ENCODE measurements around the gene TPH1. TPM values are rescaled to one million over a fixed set of nuclear protein-coding genes. Genes with fewer than 3 reads are reported as not detected.

Gene TPH1
- total RNA-seq, 2 donors from 2014 or later: 17.5 to 21.7 TPM

DNA sequence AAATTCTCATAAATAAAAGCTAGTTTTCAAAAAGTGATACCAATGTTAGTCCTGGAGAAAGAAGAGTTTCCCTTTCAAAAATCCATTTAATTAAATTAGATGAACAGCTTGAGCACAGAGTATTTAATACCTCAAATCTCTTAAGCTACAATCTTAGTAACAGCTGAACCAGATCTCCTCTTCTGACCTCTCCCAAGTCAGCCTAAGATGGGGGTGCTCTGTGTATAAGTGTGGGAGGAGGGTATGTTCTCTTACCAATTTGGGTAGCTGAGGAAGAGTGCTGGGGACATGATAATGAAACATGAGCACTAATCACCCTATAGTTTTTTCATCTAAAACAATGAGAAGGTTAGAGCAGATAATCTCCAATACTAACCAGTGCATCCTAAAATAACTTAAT is 9.6 kb downstream of the TPH1 start:
- ATAC-seq (ENCODE audit: insufficient number of reproducible peaks, low FRiP score, low read depth) (no peak), DNase-seq (ENCODE audit: low spot score) (no peak)
- Histone ChIP-seq H3K4me1 (ENCODE audit: control insufficient read depth in 1 of 2, low read depth in 2 of 2) (no peaks in the 10 kb centered on the region), H3K27ac (no peak overlapping the region), H3K9me3 (no peaks in the 10 kb centered on the region), H3K36me3 (peaks cover 3% of the 10 kb centered on the region), H3K27me3 (replicated peaks; ENCODE audit: insufficient read depth) (no peaks in the 10 kb centered on the region), H3K4me3 (no peak overlapping the region)
- TF ChIP-seq, protein P1, sequence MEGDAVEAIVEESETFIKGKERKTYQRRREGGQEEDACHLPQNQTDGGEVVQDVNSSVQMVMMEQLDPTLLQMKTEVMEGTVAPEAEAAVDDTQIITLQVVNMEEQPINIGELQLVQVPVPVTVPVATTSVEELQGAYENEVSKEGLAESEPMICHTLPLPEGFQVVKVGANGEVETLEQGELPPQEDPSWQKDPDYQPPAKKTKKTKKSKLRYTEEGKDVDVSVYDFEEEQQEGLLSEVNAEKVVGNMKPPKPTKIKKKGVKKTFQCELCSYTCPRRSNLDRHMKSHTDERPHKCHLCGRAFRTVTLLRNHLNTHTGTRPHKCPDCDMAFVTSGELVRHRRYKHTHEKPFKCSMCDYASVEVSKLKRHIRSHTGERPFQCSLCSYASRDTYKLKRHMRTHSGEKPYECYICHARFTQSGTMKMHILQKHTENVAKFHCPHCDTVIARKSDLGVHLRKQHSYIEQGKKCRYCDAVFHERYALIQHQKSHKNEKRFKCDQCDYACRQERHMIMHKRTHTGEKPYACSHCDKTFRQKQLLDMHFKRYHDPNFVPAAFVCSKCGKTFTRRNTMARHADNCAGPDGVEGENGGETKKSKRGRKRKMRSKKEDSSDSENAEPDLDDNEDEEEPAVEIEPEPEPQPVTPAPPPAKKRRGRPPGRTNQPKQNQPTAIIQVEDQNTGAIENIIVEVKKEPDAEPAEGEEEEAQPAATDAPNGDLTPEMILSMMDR (IDR thresholded peaks at IDR 0.05): no peak

DNA sequence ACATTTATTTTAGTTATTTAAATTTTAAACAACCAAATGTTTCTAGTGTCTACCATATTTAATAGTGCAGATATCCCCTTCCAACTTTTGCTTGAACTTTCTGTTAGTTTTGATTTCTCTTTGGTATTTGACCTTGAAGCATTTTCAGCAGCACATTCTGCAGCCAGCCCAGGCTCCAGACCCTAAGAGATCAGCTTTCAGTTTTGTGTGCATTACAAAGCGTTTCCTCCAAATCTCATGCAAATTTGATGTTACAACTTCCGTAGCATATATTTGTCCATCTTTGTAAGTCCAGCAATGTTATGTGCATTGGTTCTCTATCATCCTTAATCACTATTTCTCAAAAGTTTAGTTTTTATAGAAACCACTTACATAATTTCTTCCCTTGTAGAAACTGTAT is 18.6 kb downstream of the TPH1 start:
- Histone ChIP-seq H3K27me3 (replicated peaks; ENCODE audit: insufficient read depth) (no peaks in the 10 kb centered on the region), H3K9me3 (no peaks in the 10 kb centered on the region), H3K4me1 (ENCODE audit: control insufficient read depth in 1 of 2, low read depth in 2 of 2) (no peaks in the 10 kb centered on the region), H3K27ac (no peak overlapping the region), H3K4me3 (no peak overlapping the region), H3K36me3 (peaks cover 2% of the 10 kb centered on the region)
- TF ChIP-seq, protein P1 (IDR thresholded peaks at IDR 0.05): no peak
- no peak for DNase-seq (ENCODE audit: low spot score)
- ATAC-seq (ENCODE audit: insufficient number of reproducible peaks, low FRiP score, low read depth): no peak

DNA sequence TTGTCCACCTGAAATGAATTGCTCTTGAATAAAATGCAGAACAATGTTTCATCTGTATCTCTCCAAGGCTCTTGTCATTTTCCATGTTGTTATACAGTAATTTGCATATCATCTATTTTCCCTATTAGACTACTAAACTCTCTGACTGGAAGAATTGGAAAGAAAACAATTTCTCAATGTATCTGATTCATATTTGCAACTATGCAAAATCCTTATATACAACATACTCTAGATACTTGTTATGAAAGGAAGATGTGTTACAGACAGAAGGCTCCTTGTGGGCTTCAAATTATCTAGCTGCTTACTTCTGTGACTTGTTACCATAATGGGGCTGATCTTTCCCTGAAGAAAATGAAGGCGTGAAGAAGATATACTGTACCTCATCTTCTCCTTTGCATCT is 23.6 kb downstream of the TPH1 start:
- TF ChIP-seq, protein P1 (IDR thresholded peaks at IDR 0.05): no peak
- H3K36me3 ChIP-seq: peaks cover 4% of the 10 kb centered on the region

DNA sequence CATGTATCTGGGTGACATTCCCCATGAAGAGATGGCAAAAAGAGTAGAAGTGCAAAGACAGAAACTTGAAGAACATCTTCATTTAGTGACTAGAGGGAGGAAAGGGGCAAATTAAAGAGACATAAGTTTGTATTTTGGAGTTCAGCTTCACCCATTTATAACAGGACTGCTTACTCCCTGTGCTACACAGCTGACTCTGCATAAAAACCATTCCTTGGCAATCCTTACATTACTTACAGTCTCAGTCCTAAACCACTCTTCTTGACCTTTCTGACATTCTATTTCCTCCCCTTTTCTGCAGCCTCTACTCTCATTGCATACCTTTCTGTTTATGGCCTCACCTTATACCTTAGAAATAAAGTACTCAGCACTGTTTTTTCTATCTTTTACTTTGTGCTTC is 26.4 kb downstream of the TPH1 start:
- no peaks in the 10 kb centered on the region for H3K9me3 ChIP-seq
- H3K4me1 ChIP-seq (ENCODE audit: control insufficient read depth in 1 of 2, low read depth in 2 of 2): no peaks in the 10 kb centered on the region
- no peak for ATAC-seq (ENCODE audit: insufficient number of reproducible peaks, low FRiP score, low read depth)
- no peak overlapping the region for H3K27ac ChIP-seq
- peaks cover 4% of the 10 kb centered on the region for H3K36me3 ChIP-seq
- TF ChIP-seq, protein P1 (IDR thresholded peaks at IDR 0.05): no peak
- H3K4me3 ChIP-seq: no peak overlapping the region
- no peaks in the 10 kb centered on the region for H3K27me3 ChIP-seq (replicated peaks; ENCODE audit: insufficient read depth)
- no peak for DNase-seq (ENCODE audit: low spot score)

More for the DNA sequence above, 23.6 kb downstream of the TPH1 start:
- DNase-seq (ENCODE audit: low spot score) (no peak), ATAC-seq (ENCODE audit: insufficient number of reproducible peaks, low FRiP score, low read depth) (no peak)
- no peaks in the 10 kb centered on the region for H3K9me3 ChIP-seq
- H3K27me3 ChIP-seq (replicated peaks; ENCODE audit: insufficient read depth): no peaks in the 10 kb centered on the region
- no peak overlapping the region for H3K27ac ChIP-seq
- H3K4me1 ChIP-seq (ENCODE audit: control insufficient read depth in 1 of 2, low read depth in 2 of 2): no peaks in the 10 kb centered on the region
- no peak overlapping the region for H3K4me3 ChIP-seq

DNA sequence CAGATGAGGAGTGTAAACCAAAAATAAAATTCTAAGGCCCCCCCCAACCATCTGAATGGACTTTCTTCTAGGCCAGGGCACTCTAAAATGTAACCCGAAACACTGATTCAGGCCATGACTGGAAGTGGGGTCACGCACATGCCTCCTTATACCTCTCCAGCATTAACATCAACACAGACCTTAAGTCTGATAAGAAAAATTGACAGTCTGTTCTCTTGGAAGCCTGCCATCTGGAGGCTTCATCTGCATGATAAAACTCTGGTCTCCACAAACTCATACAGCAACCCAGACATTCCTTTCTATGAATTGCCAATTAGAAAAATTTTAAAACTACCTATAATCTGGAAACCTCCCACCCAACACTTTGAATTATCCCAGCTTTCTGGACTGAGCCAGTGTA is 29.3 kb downstream of the TPH1 start:
- no peak for ATAC-seq (ENCODE audit: insufficient number of reproducible peaks, low FRiP score, low read depth)
- TF ChIP-seq, protein P1 (IDR thresholded peaks at IDR 0.05): no peak

More for the DNA sequence above, 29.3 kb downstream of the TPH1 start:
- Histone ChIP-seq H3K9me3 (no peaks in the 10 kb centered on the region), H3K27ac (no peak overlapping the region), H3K4me3 (no peak overlapping the region), H3K4me1 (ENCODE audit: control insufficient read depth in 1 of 2, low read depth in 2 of 2) (peaks cover 4 to 15% of the 10 kb centered on the region in 2 donors), H3K36me3 (no peaks in the 10 kb centered on the region), H3K27me3 (replicated peaks; ENCODE audit: insufficient read depth) (no peaks in the 10 kb centered on the region)
- no peak for DNase-seq (ENCODE audit: low spot score)
